ENCODE data around the gene FBXL17. TPM values are rescaled to one million over a fixed set of nuclear protein-coding genes. Genes with fewer than 3 reads are reported as not detected.

Gene FBXL17
- polyA plus RNA-seq, 1 of the 3 experiments (the other 2 are of a cell fraction): 4.4 TPM

GRCh38 chr5:107929080-107929479, 452.8 kb downstream of the FBXL17 start:
- DNase-seq: no peak
- no peaks in the 10 kb centered on the region for H3K79me2 ChIP-seq (ENCODE audit: insufficient read depth)
- no peak overlapping the region for H2AFZ ChIP-seq (ENCODE audit: low read depth)
- POLR2A ChIA-PET: no interaction called here
- no peaks in the 10 kb centered on the region for H4K20me1 ChIP-seq (ENCODE audit: insufficient read depth)
- no peaks in the 10 kb centered on the region for H3K9me3 ChIP-seq
- H3K4me2 ChIP-seq: no peak overlapping the region
- TF ChIP-seq RCOR1 (IDR thresholded peaks at IDR 0.05; ENCODE audit: low read length) (no peak), RXRA (IDR thresholded peaks at IDR 0.05; ENCODE audit: borderline replicate concordance, low read depth) (no peak), NRF1 (IDR thresholded peaks at IDR 0.05; ENCODE audit: low read depth, low read length) (no peak)
- no peaks in the 10 kb centered on the region for H3K9me2 ChIP-seq
- H3K36me3 ChIP-seq (replicated peaks in 1 of 2; ENCODE audit: control insufficient read depth in 1 of 2, insufficient read depth in 2 of 2, low read length in 1 of 2): no peaks in the 10 kb centered on the region
- no peaks in the 10 kb centered on the region for H3F3A ChIP-seq (replicated peaks; ENCODE audit: insufficient read depth)
- H3K27me3 ChIP-seq (ENCODE audit: insufficient read depth): no peaks in the 10 kb centered on the region
- peaks cover 0 to 3% of the 10 kb centered on the region in 2 experiments; a peak in 2 of 4 replicates for H3K4me1 ChIP-seq (ENCODE audit: control insufficient read depth in 1 of 2, insufficient read depth in 2 of 2, low read depth in 1 of 2, low read length in 1 of 2)
- H3K4me3 ChIP-seq (ENCODE audit: low read depth in 2 of 2, low read length in 1 of 2): no peak overlapping the region
- CTCF ChIA-PET: no interaction called here
- H3K9ac ChIP-seq: no peak overlapping the region
- H3K27ac ChIP-seq (ENCODE audit: low read depth in 2 of 2, low read length in 1 of 2): peak overlapping the region in 1 of 2 experiments; percentile 68; a peak in 2 of 4 replicates

GRCh38 chr5:107926121-107926520, 455.8 kb downstream of the FBXL17 start:
- DNase-seq: no peak
- Histone ChIP-seq H3K9me3 (no peaks in the 10 kb centered on the region), H3K27ac (ENCODE audit: low read depth in 2 of 2, low read length in 1 of 2) (no peak overlapping the region), H3K9ac (no peak overlapping the region), H3K36me3 (replicated peaks in 1 of 2; ENCODE audit: control insufficient read depth in 1 of 2, insufficient read depth in 2 of 2, low read length in 1 of 2) (no peaks in the 10 kb centered on the region), H3K4me2 (no peak overlapping the region), H2AFZ (ENCODE audit: low read depth) (no peak overlapping the region), H3K4me1 (ENCODE audit: control insufficient read depth in 1 of 2, insufficient read depth in 2 of 2, low read depth in 1 of 2, low read length in 1 of 2) (peaks cover 0 to 3% of the 10 kb centered on the region in 2 experiments; a peak in 2 of 4 replicates), H3K27me3 (ENCODE audit: insufficient read depth) (no peaks in the 10 kb centered on the region), H4K20me1 (ENCODE audit: insufficient read depth) (no peaks in the 10 kb centered on the region), H3F3A (replicated peaks; ENCODE audit: insufficient read depth) (no peaks in the 10 kb centered on the region), H3K79me2 (ENCODE audit: insufficient read depth) (no peaks in the 10 kb centered on the region), H3K4me3 (ENCODE audit: low read depth in 2 of 2, low read length in 1 of 2) (no peak overlapping the region), H3K9me2 (no peaks in the 10 kb centered on the region)
- TF ChIP-seq EZH2phosphoT487 (IDR thresholded peaks at IDR 0.05; ENCODE audit: borderline replicate concordance, low read depth) (no peak), RXRA (IDR thresholded peaks at IDR 0.05; ENCODE audit: borderline replicate concordance, low read depth) (no peak), YY1 (IDR thresholded peaks at IDR 0.05; ENCODE audit: low read depth) (no peak), PBX3 (IDR thresholded peaks at IDR 0.05) (no peak), RFX5 (IDR thresholded peaks at IDR 0.05; ENCODE audit: low read length) (no peak), CTCF (IDR thresholded peaks at IDR 0.05) (no peak), ZBTB33 (IDR thresholded peaks at IDR 0.05; ENCODE audit: borderline replicate concordance, low read depth) (no peak), MEF2A (IDR thresholded peaks at IDR 0.05; ENCODE audit: borderline replicate concordance, low read depth) (no peak), GABPA (IDR thresholded peaks at IDR 0.05; ENCODE audit: low read depth) (no peak), MXI1 (IDR thresholded peaks at IDR 0.05; ENCODE audit: low read depth, low read length) (no peak), FOXM1 (IDR thresholded peaks at IDR 0.05; ENCODE audit: low read depth) (no peak), EP300 (IDR thresholded peaks at IDR 0.05; ENCODE audit: borderline replicate concordance in 1 of 2, low read depth in 1 of 2, low read length in 1 of 2) (no peak)
- ChIA-PET CTCF (no interaction called here), POLR2A (no interaction called here)
- WGBS (ENCODE audit: low lambda C conversion rate): 68% methylated on average over 1 of the region's 1 CpG

Measured in SK-N-SH (cell line).